GM12873 (cell line): ENCODE data around the gene PLD3.

ENCODE experiments used
- TF ChIP-seq, protein P1 (sequence below): IDR thresholded peaks from 2 replicates; pipeline ENCODE4 v1.5.1; 2012; ENCODE audit warnings: low read depth, mild to moderate bottlenecking, moderate library complexity, low read length, control low read depth; ENCODE audit not compliant: insufficient read depth; ENCODE audit errors: missing control alignments

The PLD3 gene

DNA sequence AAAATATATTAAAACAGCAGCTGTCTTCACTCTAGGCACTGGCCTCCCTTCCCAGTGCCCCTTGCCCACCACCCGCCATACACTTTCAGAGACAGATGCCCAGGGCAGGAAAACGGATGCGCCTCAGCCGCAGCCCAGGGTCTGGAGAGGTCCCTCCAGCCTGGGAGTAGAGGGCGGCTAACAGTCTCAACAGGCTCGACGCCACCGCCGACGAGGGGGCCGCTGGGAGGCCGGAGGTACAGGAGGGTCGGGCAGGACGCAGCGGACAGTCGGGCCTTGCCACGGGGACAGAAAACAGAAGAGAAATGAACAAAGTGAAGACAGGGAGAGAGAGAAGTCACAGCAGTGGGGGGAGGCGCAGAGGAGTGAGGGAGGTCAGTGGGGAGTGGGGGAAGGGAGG lies 27.4 kb upstream of the PLD3 start:
- TF ChIP-seq, protein P1, sequence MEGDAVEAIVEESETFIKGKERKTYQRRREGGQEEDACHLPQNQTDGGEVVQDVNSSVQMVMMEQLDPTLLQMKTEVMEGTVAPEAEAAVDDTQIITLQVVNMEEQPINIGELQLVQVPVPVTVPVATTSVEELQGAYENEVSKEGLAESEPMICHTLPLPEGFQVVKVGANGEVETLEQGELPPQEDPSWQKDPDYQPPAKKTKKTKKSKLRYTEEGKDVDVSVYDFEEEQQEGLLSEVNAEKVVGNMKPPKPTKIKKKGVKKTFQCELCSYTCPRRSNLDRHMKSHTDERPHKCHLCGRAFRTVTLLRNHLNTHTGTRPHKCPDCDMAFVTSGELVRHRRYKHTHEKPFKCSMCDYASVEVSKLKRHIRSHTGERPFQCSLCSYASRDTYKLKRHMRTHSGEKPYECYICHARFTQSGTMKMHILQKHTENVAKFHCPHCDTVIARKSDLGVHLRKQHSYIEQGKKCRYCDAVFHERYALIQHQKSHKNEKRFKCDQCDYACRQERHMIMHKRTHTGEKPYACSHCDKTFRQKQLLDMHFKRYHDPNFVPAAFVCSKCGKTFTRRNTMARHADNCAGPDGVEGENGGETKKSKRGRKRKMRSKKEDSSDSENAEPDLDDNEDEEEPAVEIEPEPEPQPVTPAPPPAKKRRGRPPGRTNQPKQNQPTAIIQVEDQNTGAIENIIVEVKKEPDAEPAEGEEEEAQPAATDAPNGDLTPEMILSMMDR: no peak

DNA sequence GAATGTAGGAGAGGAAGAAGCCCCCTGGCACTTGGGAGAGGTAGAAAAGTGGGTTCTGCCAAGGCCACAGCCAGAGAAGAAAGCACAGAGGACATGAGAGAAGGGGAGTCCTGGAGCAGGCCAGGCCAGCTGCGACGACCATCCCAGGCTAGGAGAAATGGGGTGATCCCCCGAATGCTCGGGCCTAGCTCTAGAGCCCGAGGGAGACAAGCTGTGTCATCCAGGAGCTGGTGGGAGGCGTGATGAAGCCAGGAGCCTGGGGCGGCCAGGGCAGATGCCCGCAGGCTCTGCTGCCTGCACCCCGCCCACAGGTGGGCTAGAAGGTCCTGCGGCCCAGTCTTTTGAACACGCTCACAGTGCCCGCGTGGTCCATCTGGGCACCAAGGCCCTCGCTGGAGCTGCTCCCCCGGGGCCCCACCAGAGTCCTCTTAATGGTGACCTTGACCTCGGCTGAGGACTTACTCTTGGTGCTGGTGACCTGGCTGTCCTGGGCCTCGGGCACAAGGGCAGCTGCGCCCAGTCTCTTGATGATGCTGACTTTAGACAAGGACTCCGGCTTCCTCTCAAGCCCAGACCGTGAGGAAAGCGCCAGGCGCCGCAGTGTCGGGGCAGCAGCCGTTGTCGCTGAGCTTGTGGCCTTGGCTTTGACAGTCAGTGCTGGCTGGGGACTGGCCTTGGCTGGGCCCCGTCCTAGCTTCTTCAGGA lies 26.8 kb upstream of the PLD3 start:
- TF ChIP-seq, protein P1: no peak

DNA sequence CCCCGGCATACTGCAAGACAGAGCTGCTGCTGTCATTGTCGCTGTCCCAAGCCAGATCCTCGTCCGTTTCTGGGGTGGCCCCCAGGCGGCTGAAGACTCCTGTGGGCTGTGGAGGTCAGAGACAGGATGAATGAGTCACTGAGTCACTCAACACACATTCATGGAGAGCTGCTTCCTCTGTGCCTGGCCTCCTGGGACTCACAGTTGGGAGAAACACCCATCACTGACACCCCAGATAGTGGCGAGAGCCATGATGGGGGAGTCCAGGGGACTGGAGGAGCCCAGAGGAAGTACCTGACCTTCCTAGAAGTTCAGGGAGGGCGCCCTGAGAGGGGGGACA lies 26.3 kb upstream of the PLD3 start:
- TF ChIP-seq, protein P1: no peak

DNA sequence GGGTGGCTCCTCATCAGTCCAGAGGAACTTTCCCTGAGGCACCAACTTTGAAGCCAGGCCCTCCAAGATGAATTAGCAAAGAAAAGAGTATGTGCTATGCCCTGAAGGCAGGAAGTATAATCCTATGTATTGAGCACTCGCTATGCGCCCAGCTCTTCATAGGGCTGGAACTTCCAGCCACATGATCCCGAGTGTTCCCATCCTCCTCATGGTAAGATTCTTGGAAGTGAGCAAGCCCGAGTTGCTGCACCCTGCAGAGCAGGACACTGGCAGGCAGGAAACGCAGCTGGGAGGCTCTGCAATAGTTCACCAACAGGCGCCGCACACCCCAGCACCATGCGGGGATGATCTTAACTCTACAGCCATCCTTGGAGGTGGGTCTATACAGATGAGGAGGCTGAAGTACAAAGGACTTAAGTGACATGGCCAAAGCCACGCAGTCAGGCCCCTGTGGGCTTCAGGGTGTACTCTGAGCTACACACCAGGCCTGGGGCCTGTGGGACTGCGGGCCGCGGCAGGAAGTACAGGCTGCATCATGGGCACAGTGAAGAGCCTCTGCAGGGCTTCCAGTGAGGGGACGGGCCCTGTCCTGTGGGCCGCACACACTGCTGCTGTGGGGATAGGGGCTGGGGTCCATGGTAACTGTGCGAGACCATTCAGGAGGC lies 25.4 kb upstream of the PLD3 start:
- TF ChIP-seq, protein P1: no peak

DNA sequence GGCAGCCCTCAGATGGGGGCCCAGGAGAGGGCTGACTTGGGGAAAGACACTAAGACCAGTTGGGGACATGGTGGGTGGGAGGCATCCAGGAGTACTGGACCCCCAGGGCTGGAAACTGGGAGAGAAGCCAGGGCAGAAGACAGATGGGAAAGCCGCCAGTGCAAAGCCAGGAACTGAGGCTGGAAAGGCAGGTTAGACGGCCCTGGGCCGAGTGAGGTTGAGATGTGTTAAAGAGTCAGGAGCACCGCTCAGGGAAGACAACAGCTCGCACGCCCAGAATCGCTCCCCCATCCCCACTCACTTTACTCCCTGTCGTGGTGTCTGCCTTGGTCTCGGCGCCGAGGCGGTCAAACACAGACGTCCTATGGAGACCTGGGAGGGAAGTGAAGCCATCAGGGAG lies 24.8 kb upstream of the PLD3 start:
- TF ChIP-seq, protein P1: no peak

DNA sequence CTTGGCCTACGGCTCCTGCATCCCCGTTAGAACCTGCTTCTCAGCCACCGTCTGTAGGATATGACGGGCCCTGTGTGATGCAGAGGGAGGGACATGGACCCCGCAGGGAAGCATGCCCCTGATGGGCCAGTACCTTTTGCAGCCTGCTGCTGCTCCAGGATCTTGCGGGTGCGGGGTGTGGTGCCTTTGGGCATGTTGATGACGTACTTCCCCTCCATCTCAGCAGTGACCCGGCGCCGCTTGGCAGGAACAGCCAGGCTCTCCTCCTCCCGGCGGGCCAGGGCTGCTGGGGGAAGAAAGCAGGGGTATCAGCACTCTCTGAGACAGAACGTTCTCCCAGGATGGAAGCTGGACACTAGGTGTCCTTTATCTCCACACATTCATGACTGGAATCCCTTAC lies 22.3 kb upstream of the PLD3 start:
- TF ChIP-seq, protein P1: no peak

DNA sequence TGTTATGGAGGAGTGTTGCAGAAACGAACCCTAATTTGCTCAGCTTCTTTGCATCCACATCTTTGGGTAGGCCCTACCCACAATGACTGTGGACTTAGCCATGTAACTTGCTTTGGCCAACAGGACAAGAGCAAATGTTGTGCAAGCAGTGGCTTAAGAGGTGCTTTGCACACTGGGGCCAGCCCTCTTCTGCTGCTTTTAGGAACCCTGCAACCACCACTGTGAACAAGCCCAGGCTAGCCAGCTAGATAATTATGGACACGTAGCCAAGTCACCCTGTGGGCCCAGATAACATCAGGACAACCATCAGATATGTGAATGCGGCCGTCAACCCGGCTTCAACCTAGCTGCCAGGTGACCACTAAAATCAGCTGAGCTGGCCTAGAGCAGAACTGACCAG lies 17.4 kb upstream of the PLD3 start:
- TF ChIP-seq, protein P1: no peak
